Uterus (tissue), 2 donors: Measurements from ENCODE around the gene FN3K.

ENCODE experiments used
- CTCF ChIP-seq, 4 experiments: fragments of 200-600 bp in 2 of 4; fragments of 450-650 bp in 2 of 4; sonication (generic) in 2 of 4; IDR thresholded peaks; one replicate each; pipeline ENCODE4 v1.5.1; 2016 to 2019; ENCODE audit warnings: antibody characterized with exemption in 4 of 4, mild to moderate bottlenecking in 2 of 4, moderate library complexity in 1 of 4
- POLR2A ChIP-seq, 2 donors: fragments of 450-650 bp; IDR thresholded peaks; one replicate each; pipeline ENCODE4 v1.6.1; 2016; ENCODE audit warnings: antibody characterized with exemption in 2 of 2, mild to moderate bottlenecking in 1 of 2, moderate library complexity in 1 of 2

- TF ChIP-seq CTCF (IDR thresholded peaks at IDR 0.05), result no peak
- no peak for TF ChIP-seq POLR2A (IDR thresholded peaks at IDR 0.05)
These were observed 26.3 kb upstream of the FN3K start for GRCh38 chr17:82709024-82709675.
